Lower leg skin (tissue), 3 donors: Measurements from ENCODE around the gene P2RY8.
"Not testable (repeated sequence)": the region's sequence is repeated elsewhere in the genome, so short reads cannot be mapped to it uniquely, and the experiment has no call there.

Experiments
- CTCF ChIP-seq, 3 donors: fragments of 450-650 bp; IDR thresholded peaks; one replicate each; pipeline ENCODE4 v1.5.1; 2016; ENCODE audit warnings: antibody characterized with exemption in 3 of 3, mild to moderate bottlenecking in 3 of 3, moderate library complexity in 2 of 3
- POLR2A ChIP-seq, 2 donors: fragments of 450-650 bp; IDR thresholded peaks; one replicate each; pipeline ENCODE4 v1.6.1; 2016 to 2017; ENCODE audit warnings: antibody characterized with exemption in 2 of 2, mild to moderate bottlenecking in 1 of 2, moderate library complexity in 1 of 2

GRCh38 chrX:1491248-1491647 lies 45.7 kb downstream of the P2RY8 start:
- TF ChIP-seq CTCF, POLR2A (IDR thresholded peaks at IDR 0.05): not testable (repeated sequence)
